Measurements from ENCODE around the gene TRMT1.

Gene TRMT1

GRCh38 chr19:13089857-13090507 is 26.6 kb downstream of the TRMT1 start:
- DNase-seq = no peak

DNA sequence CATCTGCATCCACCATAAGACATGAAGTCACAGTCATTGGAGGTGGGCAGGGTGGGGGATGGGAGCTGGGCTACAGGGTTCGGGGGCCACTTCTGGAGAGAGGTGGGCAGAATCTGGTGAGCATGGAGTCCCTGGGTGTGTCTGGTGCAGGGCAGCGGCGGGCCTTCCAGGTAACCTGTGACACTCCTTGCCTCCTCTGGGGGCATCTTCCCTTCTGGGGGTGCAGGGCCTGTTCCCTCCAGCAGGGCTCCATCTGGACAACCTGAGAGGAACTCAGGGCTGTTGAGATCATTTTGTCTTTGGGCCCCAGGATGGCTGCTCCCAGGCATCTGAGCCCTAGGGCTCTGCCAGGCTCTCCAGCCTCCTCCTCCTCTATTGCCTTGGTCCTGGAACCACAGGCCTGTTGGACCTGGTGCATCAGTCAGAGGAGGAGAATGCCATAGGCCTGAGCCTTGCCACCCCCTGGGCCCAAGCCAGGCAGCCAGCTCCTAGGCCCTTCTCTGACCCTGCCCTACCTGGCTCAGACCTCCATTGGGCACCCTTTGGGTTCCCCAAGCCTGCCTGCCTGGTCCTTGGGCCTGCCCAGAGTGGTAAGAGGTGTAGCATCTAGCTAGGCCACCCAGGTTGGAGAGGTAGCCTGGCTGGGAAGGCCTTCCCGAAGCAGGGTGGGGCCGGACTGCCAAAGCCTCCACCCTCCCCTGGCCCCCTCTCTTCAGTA is 27.2 kb downstream of the TRMT1 start:
- no peak for DNase-seq

DNA sequence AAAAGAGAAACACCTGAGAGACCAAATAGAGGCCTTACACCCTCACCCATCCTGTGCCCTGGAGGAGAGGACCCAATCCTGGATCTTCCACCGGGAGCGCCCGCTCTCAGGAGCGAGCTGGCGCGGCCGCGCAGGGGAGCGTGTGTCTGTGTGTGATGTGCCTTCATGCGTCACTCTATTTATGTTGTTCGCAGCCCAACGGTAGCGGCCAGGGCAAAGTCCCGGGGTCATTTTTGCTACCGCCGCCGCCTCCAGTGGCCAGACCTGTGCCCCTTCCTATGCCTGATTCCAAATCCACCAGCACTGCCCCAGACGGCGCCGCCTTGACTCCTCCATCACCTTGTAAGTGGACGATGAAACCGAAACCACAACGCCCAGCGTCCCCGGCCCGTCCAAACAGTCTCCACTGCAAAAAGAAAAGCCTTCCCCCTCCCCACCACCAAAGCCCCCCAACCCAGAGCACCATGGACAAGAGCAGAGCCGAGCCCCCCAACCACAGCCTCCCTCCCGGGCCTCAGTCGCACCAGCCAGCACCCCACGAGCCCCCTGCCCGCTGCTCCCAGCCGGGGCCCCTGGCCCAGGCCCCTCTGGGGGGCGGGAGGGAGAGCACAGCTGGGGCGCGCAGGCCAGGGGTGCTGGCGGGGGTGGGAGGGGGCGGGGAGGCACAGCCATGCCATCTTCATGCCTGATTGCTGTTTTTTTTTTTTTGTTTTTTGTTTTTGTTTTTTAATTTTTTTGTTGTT is 28.6 kb downstream of the TRMT1 start:
- no peak for DNase-seq

DNA sequence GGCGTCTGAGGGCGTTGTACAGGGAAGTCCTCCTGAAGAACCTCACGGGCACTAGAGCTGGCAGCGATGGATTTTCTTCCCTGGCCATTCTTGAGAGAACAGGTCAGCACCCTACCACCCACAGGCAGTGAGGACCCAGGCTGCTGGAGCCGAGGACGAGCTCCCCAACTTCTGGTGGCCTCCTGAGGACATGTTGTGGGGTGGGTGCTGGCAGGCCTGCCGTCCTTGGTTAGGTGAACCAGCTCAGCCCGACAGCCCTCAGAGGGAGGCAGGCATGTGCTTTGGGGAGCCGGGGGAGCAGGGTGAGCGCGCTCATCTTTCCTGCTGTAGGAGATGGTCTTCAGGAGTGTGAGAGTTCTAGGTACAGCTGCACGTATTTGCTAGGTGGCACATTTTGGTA is 29.2 kb downstream of the TRMT1 start:
- DNase-seq = no peak

DNA sequence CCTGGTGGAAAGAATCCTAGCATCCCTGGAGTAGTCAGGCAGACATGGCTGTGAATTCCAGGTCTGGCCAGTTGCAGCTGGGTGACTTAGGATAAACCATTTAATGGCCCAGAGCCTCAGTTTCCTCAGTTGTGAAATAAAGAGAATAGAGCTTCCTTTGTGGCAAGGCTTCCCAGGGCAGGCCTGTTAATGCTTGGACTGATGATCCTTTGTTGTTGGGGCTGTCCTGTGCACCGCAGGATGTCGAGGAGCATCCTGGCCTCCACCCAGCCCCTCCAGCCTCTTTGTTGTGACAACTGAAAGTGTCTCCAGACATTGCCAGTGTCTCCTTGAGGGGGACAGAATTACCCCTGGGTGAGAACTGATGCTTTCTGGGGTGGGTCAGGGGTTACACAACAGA is 30.2 kb downstream of the TRMT1 start:
- no peak for DNase-seq

DNA sequence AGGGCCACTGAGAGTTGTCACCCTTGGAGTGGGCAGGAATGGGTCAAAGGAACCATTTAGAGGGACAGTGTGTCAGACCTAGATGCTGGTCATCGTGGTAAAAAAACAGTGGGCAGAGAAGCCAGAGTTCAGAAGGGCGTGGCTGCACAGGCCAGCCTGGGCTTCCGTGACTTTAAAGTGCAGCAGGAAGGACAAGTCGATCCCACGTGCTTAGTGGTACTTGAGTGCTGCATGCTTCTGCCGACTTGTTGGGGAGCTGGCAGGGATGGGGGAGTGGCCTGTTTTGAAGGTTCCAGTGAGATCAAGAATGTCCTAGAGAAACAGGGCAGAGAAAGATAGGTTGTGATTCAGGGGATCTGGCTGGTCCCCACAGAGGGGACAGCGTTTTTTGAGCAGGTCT is 30.9 kb downstream of the TRMT1 start:
- no peak for DNase-seq

DNA sequence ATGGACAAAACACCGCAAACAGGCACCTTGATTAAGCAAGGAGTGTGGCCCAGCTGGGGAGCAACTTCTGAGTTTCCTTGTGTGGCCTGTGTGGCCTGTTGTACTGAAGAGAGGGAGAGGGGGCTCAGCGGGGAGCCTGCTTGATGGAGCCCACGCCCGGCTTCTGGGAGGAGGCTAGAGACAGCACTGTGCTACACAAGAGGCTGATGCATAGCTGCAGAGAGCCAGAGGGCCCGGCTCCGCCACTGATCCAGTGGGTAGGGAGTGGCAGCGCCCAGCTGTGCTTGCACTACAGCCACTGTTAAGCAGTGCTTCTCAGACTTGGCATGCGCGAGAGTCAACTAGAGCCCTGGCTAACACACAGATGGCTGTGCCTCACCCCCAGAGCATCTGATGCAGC is 32.9 kb downstream of the TRMT1 start:
- no peak for DNase-seq

- no peak for DNase-seq
These were observed 33.5 kb downstream of the TRMT1 start for GRCh38 chr19:13083008-13083404.

DNA sequence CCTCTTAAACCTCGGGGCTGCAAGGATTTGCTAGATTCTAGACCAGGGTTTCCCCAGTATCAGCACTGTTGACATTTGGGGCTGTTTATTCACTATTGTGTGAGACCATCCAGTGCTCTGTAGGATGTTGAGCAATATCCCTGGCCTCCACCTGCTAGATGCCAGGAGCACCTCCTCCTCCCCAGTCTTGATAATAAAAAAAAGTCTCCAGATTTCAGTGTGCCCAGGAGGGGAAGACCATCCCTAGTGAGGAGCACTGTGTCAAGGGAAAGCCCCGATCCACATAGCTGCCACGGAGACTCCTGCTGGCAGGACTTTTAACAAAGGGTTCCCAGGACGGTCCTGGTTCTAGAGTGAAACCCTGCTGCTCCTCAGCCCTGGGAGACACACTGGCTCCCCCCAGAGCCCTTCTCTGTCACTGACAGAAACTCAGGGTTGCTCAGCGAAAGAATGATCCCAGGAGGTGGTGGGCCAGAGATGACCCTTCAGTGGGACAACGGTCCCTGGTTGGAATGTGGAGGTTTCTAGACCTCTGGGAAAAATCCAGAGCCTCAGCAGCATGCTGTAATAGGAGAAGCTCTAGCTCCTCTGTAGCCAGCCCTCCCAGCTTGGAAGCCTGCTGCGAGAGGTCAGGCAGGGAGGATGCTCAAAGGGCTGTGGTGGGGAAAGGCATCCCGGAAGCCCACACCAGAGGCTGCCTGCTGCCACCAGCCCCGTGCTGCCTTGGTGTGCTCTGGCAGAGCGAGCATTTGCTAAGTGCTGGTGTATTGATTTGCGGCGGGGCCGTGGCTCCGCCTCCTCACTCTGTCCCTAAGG is 34.1 kb downstream of the TRMT1 start:
- DNase-seq = no peak

DNA sequence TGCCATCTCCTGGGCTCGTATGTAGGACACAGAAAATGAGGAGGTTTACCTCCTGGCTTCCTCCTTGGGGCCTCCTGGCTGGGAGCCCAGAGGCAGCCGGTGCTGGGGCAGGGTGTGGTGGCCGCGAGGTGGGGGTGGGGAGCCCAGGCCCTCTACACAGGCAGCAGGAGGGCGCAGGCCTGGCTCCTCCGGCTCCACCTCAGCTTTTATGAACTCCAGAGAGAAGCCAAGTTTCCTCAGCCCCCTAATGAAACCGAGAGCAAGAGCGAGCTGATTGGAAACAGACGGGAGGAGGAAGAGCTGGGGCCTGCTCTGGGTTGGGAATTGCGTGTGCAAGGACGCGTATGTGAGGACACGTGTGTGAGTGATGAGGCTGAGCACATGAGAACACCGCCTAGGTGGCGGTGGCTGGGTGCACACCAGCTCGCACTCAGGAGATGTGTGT is 37.0 kb downstream of the TRMT1 start:
- DNase-seq = no peak

DNA sequence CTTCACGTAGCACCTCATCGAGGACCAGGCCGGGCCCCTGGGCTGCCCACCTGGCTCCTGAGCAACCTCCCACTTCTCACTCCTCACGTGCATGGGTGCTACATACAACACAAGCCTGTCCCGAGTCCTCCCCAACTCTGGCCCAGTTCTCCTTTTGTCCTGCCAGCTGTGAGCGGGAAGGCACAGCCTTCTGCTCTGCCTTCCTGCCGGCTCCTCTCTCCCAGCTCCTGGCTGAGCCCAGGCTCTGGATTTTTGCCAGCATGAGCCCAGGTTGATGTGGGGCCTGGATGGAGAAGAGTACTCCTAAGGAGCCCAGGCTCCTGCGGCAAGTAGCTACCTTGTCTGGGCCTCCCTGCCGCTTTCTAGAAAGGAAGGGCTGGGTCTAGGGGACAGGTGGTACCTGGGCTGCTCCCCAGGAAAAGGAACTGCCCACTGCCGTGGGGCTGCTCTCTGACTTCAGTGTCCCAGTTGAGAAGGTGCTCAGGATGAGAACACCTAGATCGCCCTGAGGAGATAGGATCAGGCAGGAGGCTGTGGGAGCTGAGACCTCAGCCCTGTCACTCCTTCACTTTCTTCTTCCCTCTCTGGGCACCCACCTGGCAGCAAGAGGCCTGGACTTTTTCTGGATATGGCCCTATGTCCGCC is 37.5 kb downstream of the TRMT1 start:
- no peak for DNase-seq

DNA sequence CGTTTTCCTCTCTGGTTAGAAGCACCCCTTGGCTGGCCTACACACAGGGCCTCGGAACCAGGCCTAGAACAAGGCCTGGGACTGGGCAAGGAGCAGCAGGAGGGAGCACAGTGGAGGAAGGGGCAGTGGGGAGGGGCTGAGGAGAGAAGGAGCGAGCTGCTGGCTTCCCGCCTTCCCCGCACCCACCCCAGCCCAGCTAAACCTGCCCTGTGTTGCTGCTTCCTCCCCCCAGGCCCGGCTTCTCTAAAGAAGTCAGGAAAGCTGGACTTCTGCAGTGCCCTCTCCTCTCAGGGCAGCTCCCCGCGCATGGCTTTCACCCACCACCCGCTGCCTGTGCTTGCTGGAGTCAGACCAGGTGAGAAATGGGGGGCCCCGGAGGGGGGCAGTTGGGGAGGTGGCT is 38.2 kb downstream of the TRMT1 start:
- DNase-seq = no peak

DNA sequence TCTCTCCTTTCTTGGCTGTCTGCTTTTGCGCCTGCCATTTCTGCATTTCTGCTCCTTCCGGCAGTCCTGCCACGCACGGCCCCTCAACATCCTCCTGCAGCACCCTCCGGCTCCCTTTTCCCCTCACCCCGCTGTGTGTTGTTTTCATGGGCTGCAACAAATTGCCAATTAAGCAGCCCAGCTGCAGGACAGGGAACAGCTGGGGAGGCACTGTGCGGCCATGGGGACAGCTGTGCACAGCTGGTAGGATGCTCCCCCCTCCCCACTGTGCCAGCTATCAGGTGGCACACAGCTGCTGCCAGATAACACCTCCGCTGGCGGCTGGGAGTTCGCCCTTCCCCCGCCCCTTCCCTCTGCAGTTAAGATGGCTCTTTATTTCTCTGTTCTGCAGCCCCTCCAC is 39.3 kb downstream of the TRMT1 start:
- no peak for DNase-seq

- no peak for DNase-seq
These were observed 39.8 kb downstream of the TRMT1 start for GRCh38 chr19:13076787-13077186.

DNA sequence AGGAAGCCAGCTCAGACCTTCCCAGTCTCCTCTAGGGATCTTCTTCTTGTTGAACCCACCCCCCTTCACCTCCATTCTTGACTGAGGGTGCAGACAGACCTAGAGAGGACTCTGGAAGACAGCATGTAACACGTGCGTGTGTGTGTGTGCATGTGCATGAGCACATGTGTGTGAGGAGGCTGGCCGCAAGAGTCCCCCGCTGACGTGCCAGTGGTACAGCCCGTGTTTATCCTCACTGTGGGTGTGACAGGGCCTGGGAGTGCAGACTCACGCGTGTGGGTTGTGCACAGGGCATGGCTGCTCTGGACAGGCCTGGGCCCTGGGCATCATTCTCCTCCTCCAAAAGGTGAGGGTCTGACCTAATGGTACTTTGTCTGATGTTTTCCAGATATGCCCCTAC is 40.2 kb downstream of the TRMT1 start:
- DNase-seq = no peak

DNA sequence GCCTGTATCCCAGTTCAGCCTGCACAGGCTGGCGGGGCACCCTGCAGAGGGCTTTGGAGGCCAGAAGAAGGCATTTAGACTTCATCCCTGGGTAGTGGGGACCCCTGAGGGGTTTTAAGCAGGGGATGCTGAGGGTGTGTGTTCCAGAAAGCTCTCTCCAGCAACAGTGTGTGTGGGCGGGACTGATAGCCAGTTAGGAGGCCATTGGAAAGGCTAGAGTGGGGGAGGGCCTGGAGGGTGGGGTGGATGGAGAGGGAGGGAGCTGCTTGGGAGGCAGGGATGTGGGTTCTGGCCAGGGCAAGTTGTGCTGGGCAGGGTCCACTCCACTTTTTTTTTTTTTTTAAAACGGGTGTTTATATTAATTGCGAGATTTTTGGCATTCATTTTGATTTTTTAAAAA is 42.2 kb downstream of the TRMT1 start:
- no peak for DNase-seq

DNA sequence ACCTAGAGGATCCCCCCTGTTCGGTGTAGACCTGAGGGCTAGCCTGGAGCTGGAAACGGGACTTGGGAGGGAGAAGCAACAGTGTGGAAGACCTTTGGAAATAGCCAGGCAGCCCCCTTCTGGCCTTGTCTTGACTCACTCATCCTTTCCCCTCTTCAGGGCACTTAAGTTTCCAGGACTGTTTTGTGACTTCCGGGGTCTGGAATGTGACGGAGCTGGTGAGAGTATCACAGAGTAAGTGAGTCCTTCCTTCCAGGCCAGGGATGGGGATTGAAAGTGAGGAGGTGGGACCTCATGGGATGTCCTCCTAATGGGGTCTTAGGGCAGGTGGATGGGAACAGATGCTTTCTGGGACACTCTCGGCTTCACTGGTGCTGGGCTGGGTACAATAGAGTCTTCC is 43.3 kb downstream of the TRMT1 start:
- DNase-seq = no peak

GRCh38 chr19:13072188-13072908 is 44.2 kb downstream of the TRMT1 start:
- no peak for DNase-seq

GRCh38 chr19:13071444-13072187 is 44.9 kb downstream of the TRMT1 start:
- no peak for DNase-seq

DNA sequence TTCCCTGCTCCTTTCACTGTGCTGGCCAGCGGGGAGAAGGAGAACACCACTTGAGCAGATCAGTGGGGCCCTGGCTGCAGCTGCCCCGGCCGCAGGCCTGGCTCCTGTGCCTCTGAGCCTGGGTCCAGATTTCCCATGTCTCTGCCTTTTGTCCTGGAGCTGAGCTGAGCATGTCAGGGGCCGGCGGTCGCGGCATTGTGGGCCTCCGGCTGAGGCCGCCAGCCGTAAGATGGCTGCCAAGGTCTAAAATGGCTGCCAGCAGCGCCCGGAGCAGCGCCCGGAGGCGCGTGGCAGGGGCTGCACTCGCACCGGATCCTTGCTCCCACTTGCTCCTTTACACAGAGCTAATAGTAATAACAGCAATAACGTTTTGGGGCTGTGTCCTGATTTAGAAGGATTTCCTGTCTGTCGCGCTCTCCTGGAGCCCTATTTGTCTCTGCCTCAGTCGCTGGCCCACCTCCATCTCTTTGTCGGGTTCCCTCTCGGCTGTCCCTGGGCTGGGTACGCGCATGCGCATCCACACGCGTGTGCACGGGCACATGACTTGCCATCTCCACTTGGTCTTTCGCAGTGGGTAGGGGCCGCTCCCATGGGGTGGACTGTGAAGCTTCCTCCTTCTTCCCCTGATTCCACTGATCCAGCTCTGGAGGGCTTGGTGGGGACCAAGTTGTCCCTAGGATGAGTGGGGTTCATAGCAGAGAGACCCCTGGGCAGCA is 46.0 kb downstream of the TRMT1 start:
- DNase-seq = no peak

Data from stimulated activated CD4-positive, alpha-beta T cell treated with anti-CD3 and anti-CD28 coated beads, Interleukin-15, amount 100 ng/mL, for 24 hours (primary cell).